Suprapubic skin (tissue), 4 donors: ENCODE results near the gene CALD1.

Experiments used
- POLR2A ChIP-seq, 2 donors: fragments of 450-650 bp; IDR thresholded peaks; one replicate each; pipeline ENCODE4 v1.6.1; 2017; ENCODE audit warnings: antibody characterized with exemption in 2 of 2, mild to moderate bottlenecking in 2 of 2, moderate library complexity in 2 of 2
- POLR2AphosphoS5 ChIP-seq, 3 donors: sonication (generic); formaldehyde crosslinking; IDR thresholded peaks; one replicate each; pipeline ENCODE4 v1.6.1; 2017; ENCODE audit warnings: antibody characterized with exemption in 3 of 3

DNA sequence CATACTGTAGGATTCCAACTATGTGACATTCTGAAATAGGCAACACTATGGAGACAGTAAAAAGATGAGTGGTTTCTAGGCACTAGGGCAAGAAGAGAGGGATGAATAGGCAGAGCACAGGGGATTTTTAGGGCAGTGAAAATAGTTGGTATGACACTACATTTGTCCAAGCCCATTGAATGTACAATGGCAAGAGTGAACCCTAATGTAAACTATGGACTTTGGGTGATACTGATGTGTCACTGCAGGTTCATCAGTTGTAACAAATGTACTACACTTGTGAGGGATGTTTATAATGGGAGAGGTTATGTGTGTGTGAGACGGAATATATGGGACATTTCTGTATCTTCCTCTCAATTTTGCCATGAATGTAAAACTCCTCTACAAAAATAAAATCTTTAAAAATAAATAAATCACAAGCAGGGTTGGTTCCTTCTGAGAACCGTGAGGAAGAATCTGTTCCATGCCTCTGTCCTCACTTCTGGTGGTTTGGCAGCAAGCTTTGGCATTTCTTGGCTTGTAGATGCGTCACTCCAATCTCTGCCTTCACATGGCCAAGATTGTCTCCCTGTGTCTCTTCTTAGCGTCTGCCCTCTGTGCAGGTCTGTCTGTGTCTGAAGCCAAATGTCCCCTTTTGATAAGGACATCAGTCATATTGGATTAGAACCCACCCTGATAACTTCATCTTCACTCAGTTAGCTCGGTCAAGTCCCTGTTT is 123.8 kb downstream of the CALD1 start:
- TF ChIP-seq POLR2A (IDR thresholded peaks at IDR 0.05) (no peak), POLR2AphosphoS5 (IDR thresholded peaks at IDR 0.05) (no peak)
